GM23338 (cell line): ENCODE measurements around the gene HEATR9.

ENCODE experiments used
- CTCF ChIP-seq, 2 experiments: fragments of 200-600 bp in 1 of 2; sonication (generic) in 1 of 2; conservative IDR thresholded peaks; 2 replicates each; pipeline versions ENCODE4 v1.5.1 to v1.6.1; 2016 to 2017; ENCODE audit warnings: antibody characterized with exemption in 2 of 2, low read depth in 2 of 2, mild to moderate bottlenecking in 2 of 2, moderate library complexity in 1 of 2
- EZH2 ChIP-seq: fragments of 200-600 bp; sonication (generic); IDR thresholded peaks from one replicate; pipeline ENCODE4 v1.8.0; 2017; ENCODE audit warnings: antibody characterized with exemption, mild to moderate bottlenecking, low read depth; ENCODE audit not compliant: unreplicated experiment
- JUNB ChIP-seq: IDR thresholded peaks from one replicate; pipeline ENCODE4 v1.6.1; 2016; ENCODE audit warnings: antibody characterized with exemption; ENCODE audit not compliant: unreplicated experiment
- POLR2AphosphoS5 ChIP-seq: IDR thresholded peaks from 2 replicates; pipeline ENCODE4 v1.6.1; 2016; ENCODE audit warnings: antibody characterized with exemption, low read depth
- REST ChIP-seq: IDR thresholded peaks from one replicate; pipeline ENCODE4 v1.6.1; 2018; ENCODE audit warnings: antibody characterized with exemption; ENCODE audit not compliant: unreplicated experiment

GRCh38 chr17:35898283-35899070, 29.8 kb upstream of the HEATR9 start:
- TF ChIP-seq CTCF (conservative IDR thresholded peaks at IDR 0.05; ENCODE audit: low read depth in 2 of 2): no peak
- no peak for TF ChIP-seq REST
- no peak for TF ChIP-seq EZH2
- TF ChIP-seq POLR2AphosphoS5: no peak
- no peak for TF ChIP-seq JUNB
